Choroid plexus epithelial cell (primary cell): ENCODE data around the gene CLEC2L.

ENCODE experiments used
- DNase-seq: peaks from one replicate; pipeline ENCODE4 v3.0.0-alpha.2; 2010; ENCODE audit warnings: low read depth
- H3K4me3 ChIP-seq: 2 replicates; pipeline ENCODE4 v1.5.1; 2011; ENCODE audit warnings: low read depth, mild to moderate bottlenecking, control low read depth, low read length, moderate library complexity
- TF ChIP-seq, protein P1 (sequence below): conservative IDR thresholded peaks from 2 replicates; pipeline ENCODE4 v1.5.1; 2011; ENCODE audit warnings: low read depth, mild to moderate bottlenecking, control low read depth, inconsistent platforms, low read length, moderate library complexity

The CLEC2L gene

GRCh38 chr7:139521439-139521838 lies 2.0 kb upstream of the CLEC2L start:
- DNase-seq = no peak
- no peak overlapping the region for H3K4me3 ChIP-seq
- TF ChIP-seq, protein P1, sequence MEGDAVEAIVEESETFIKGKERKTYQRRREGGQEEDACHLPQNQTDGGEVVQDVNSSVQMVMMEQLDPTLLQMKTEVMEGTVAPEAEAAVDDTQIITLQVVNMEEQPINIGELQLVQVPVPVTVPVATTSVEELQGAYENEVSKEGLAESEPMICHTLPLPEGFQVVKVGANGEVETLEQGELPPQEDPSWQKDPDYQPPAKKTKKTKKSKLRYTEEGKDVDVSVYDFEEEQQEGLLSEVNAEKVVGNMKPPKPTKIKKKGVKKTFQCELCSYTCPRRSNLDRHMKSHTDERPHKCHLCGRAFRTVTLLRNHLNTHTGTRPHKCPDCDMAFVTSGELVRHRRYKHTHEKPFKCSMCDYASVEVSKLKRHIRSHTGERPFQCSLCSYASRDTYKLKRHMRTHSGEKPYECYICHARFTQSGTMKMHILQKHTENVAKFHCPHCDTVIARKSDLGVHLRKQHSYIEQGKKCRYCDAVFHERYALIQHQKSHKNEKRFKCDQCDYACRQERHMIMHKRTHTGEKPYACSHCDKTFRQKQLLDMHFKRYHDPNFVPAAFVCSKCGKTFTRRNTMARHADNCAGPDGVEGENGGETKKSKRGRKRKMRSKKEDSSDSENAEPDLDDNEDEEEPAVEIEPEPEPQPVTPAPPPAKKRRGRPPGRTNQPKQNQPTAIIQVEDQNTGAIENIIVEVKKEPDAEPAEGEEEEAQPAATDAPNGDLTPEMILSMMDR = no peak

DNA sequence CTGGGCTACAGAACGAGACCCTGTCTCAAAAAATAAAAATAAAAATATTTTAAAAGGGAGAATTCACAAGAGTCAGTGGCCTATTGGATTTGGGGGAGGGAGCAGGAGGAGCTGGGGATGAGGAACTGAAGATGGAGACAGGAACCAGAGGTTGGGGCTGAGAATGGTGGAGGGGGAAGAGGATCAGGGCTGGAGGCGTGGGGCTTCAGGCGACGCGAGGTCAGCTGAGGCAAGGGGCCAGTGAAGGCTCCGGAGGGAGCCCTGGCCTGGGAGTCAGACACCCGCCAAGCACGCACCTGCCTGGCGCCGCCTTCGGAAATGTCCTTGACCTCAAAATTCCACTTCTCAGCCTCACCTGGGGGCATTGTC lies 671 bp upstream of the CLEC2L start:
- no peak overlapping the region for H3K4me3 ChIP-seq
- TF ChIP-seq, protein P1 = no peak
- no peak for DNase-seq

DNA sequence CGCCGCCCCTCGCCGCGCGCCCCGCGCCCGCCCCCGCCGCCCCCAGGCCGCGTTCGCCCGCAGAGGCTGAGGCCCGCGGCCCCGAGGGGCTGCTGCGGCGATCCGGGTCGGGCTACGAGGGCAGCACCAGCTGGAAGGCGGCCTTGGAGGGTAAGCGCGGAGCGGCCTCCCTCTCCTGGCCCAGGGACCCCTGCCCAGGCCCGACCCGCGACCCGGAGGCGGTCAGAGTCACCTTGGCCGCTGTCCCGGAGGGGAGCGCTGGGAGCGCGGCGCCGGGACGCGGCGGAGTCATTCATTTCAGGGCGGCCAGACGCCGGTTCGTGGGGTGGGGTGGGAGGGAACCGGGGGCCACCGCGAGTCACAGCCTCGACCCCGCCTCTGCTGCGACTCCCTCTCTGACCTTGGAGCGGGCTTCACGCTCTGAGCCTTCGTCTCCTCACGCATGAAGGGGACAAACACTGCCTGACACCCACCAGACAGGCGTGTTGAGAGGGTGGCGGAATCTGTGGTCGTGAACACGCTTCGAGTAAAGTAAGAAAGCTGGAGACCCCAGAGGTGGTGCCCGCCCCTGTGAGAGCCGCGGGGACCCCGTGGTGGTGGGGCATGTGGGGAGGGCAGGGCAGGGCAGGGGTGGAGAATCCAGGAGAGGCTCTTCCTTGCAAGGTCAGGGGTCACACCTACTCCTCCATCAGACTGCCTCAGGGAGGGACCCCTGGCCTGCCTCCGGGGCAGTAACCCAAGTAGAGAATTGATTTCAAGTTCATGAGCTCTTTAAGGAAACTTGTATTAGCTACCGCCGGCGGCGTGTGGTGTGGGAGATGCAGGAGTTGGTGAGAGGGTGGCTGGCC lies 707 bp downstream of the CLEC2L start:
- H3K4me3 ChIP-seq = peak overlapping the region; percentile 14
- no peak for DNase-seq
- TF ChIP-seq, protein P1 = no peak

GRCh38 chr7:139525239-139525638 lies 1.8 kb downstream of the CLEC2L start:
- TF ChIP-seq, protein P1 = no peak
- no peak overlapping the region for H3K4me3 ChIP-seq
- DNase-seq = no peak

DNA sequence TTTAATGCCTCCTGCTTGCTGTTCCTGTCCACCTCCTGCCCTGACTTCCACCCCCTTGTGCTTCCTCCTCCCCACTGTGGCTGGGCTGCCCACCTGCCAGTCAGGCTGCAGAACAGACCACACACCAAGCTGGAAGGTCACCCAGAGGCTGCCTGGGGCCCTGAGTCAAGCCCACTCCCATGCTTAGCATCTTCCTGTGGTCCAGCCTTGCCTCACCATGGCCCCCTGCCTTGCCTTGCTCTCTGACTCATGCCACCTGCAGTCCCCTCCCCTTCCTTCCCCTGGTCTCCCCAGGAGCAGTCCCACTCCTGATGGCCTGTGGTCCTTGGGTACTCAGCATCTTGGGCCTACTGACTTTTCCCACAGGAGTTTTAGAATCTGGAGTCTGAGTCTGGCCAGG lies 2.3 kb downstream of the CLEC2L start:
- TF ChIP-seq, protein P1 = no peak
- no peak overlapping the region for H3K4me3 ChIP-seq
- no peak for DNase-seq

GRCh38 chr7:139526578-139527544 lies 3.4 kb downstream of the CLEC2L start:
- TF ChIP-seq, protein P1 = no peak
- H3K4me3 ChIP-seq = no peak overlapping the region
- peak; percentile 87 for DNase-seq
